B cell (primary cell): ENCODE results near the gene TRPM2. TPM values are rescaled to one million over a fixed set of nuclear protein-coding genes. Genes with fewer than 3 reads are reported as not detected.
A peak's percentile ranks its signal among the peaks of the same experiment; 100 is the strongest.

ENCODE experiments used
- ATAC-seq: fragments of 200-7000 bp; cut with Tn5 transposase; one replicate; pipeline ENCODE4 v1.10.0; 2021; ENCODE audit warnings: low read depth, mild to moderate bottlenecking, moderate number of reproducible peaks, moderate library complexity
- CTCF ChIA-PET: fragments of 350-600 bp; sonication (Branson Sonifier 250); formaldehyde crosslinking; loops from one replicate; lab custom pipeline; 2021; ENCODE audit warnings: antibody characterized with exemption, inconsistent platforms; lab: Charles Lee
- POLR2A ChIA-PET: fragments of 350-600 bp; sonication (Branson Sonifier 250); formaldehyde crosslinking; loops from one replicate; lab custom pipeline; 2021; ENCODE audit warnings: antibody characterized with exemption; lab: Charles Lee
- DNase-seq: peaks from one replicate; pipeline ENCODE4 v3.0.0; 2013
- H2AFZ ChIP-seq: 2 replicates; pipeline ENCODE4 v1.6.1; 2012; ENCODE audit warnings: mild to moderate bottlenecking, low read depth, low read length; ENCODE audit not compliant: insufficient read depth, poor library complexity, severe bottlenecking
- H3K27ac ChIP-seq, 2 donors: 1 replicate in 1 of 2; 2 replicates in 1 of 2; pipeline ENCODE4 v1.5.1; 2012 to 2013; ENCODE audit warnings: low read length in 2 of 2, mild to moderate bottlenecking in 2 of 2, moderate library complexity in 1 of 2
- H3K27me3 ChIP-seq, 4 experiments: fragments of 200-600 bp in 1 of 4; sonication (generic) in 1 of 4; replicated peaks in 1 of 4; 1 replicate in 2 of 4; 2 replicates in 2 of 4; pipeline versions ENCODE4 v1.6.1 to v1.7.0; 2013 to 2016; ENCODE audit warnings: low read length in 3 of 4, mild to moderate bottlenecking in 2 of 4, mixed read lengths in 1 of 4, moderate library complexity in 1 of 4; ENCODE audit not compliant: insufficient read depth in 4 of 4, control insufficient read depth in 3 of 4; ENCODE audit errors: control extremely low read depth in 1 of 4
- H3K36me3 ChIP-seq, 2 experiments: replicated peaks in 1 of 2; 1 replicate in 1 of 2; 2 replicates in 1 of 2; pipeline versions ENCODE4 v1.6.1 to v1.7.1; 2013; ENCODE audit warnings: low read length in 1 of 2; ENCODE audit not compliant: insufficient read depth in 2 of 2, control insufficient read depth in 1 of 2; ENCODE audit errors: control extremely low read depth in 1 of 2, extremely low read depth in 1 of 2
- H3K4me1 ChIP-seq, 2 donors: fragments of 200-600 bp in 1 of 2; sonication (generic) in 1 of 2; 1 replicate in 1 of 2; 2 replicates in 1 of 2; pipeline versions ENCODE4 v1.5.1 to v1.6.1; 2013 to 2017; ENCODE audit warnings: low read length in 2 of 2; ENCODE audit not compliant: control insufficient read depth in 2 of 2, insufficient read depth in 2 of 2
- H3K4me2 ChIP-seq: replicated peaks from 2 replicates; pipeline ENCODE3; 2012; ENCODE audit warnings: mild to moderate bottlenecking, low read depth, low read length; ENCODE audit not compliant: poor library complexity, severe bottlenecking
- H3K4me3 ChIP-seq, 5 experiments: fragments of 200-600 bp in 1 of 5; sonication (generic) in 1 of 5; 1 replicate in 3 of 5; 2 replicates in 2 of 5; pipeline versions ENCODE4 v1.5.1 to v1.7.0; 2011 to 2016; ENCODE audit warnings: low read length in 4 of 5, mild to moderate bottlenecking in 4 of 5, low read depth in 2 of 5, control low read depth in 1 of 5, moderate library complexity in 1 of 5; ENCODE audit not compliant: insufficient read depth in 1 of 5; ENCODE audit errors: control extremely low read depth in 1 of 5, extremely low read depth in 1 of 5
- H3K79me2 ChIP-seq: fragments of 200-600 bp; sonication (generic); one replicate; pipeline ENCODE4 v1.6.0; 2016; ENCODE audit warnings: low read length; ENCODE audit not compliant: control insufficient read depth, insufficient read depth
- H3K9ac ChIP-seq: fragments of 200-600 bp; sonication (generic); 2 replicates; pipeline ENCODE4 v1.6.1; 2017; ENCODE audit warnings: mild to moderate bottlenecking, low read length, moderate library complexity
- H3K9me3 ChIP-seq, 3 donors: one replicate each; pipeline versions ENCODE4 v1.6.1 to v1.7.1; 2013; ENCODE audit warnings: low read length in 2 of 3; ENCODE audit not compliant: control insufficient read depth in 2 of 3, insufficient read depth in 1 of 3; ENCODE audit errors: control extremely low read depth in 1 of 3
- H4K20me1 ChIP-seq: 2 replicates; pipeline ENCODE4 v1.6.0; 2012; ENCODE audit warnings: mild to moderate bottlenecking, low read length; ENCODE audit not compliant: insufficient read depth, control insufficient read depth, poor library complexity, severe bottlenecking
- H3K27ac Mint-ChIP-seq: one replicate; pipeline ENCODE4 v1.8.0; 2021; ENCODE audit warnings: mixed read lengths
- H3K27me3 Mint-ChIP-seq: one replicate; pipeline ENCODE4 v1.8.0; 2021; ENCODE audit warnings: mixed read lengths
- H3K4me1 Mint-ChIP-seq: one replicate; pipeline ENCODE4 v1.8.0; 2021; ENCODE audit warnings: mixed read lengths
- H3K4me3 Mint-ChIP-seq: one replicate; pipeline ENCODE4 v1.8.0; 2021; ENCODE audit warnings: mixed read lengths
- H3K9me3 Mint-ChIP-seq: one replicate; pipeline ENCODE4 v1.8.0; 2022; ENCODE audit warnings: mixed read lengths; ENCODE audit not compliant: insufficient read depth
- EZH2 ChIP-seq: IDR thresholded peaks from 2 replicates; pipeline ENCODE4 v1.6.1; 2012; ENCODE audit warnings: borderline replicate concordance, low read depth, mild to moderate bottlenecking, moderate library complexity, low read length; ENCODE audit not compliant: insufficient read depth, poor library complexity, severe bottlenecking
- WGBS: methylation state at CpG from one replicate; pipeline ENCODE4 v1.1.5; 2013; ENCODE audit warnings: missing lambda C conversion rate; ENCODE audit not compliant: insufficient coverage; 5-methylcytosine and 5-hydroxymethylcytosine counted together
- intact Hi-C: fragments of 100-400 bp; cut with micrococcal nuclease; formaldehyde crosslinking; loops from one replicate; pipeline ENCODE4 v1.10.0; 2022
- polyA plus RNA-seq: library from polyadenylated mRNA; depleted of rRNA; stranded (reverse); fragments of >200 nt; gene quantifications from 2 replicates; pipeline ENCODE4 v1.2.3, GENCODE V29; 2012
- total RNA-seq, 2 donors: library from RNA; stranded (reverse); fragments of 120-200 nt in 1 of 2; gene quantifications; 1 replicate in 1 of 2; 2 replicates in 1 of 2; pipeline versions ENCODE4 v1.2.3 to v1.2.4, GENCODE V29; 2013 to 2022
- TF ChIP-seq, protein P1 (sequence below): fragments of 200-600 bp; IDR thresholded peaks from one replicate; pipeline ENCODE4 v1.8.0; 2022; ENCODE audit warnings: antibody characterized with exemption, mild to moderate bottlenecking

Gene TRPM2
- total and polyA plus RNA-seq, 2 donors (not counting 1 experiment from before 2014, with no cell fraction given) = 1.6 to 8.4 TPM

GRCh38 chr21:44485796-44486195 is 132.4 kb downstream of the TRPM2 start:
- H3K4me2 ChIP-seq = peak overlapping the region; percentile 53
- H4K20me1 ChIP-seq = no peaks in the 10 kb centered on the region
- H3K27me3 ChIP-seq = peaks cover 0 to 11% (median 0%) of the 10 kb centered on the region in 4 experiments
- H3K27ac ChIP-seq = no peak overlapping the region
- H3K9ac ChIP-seq = peak overlapping the region; percentile 47
- DNase-seq = no peak
- H3K79me2 ChIP-seq = no peaks in the 10 kb centered on the region
- H3K4me3 Mint-ChIP-seq = no peak overlapping the region
- H3K4me1 ChIP-seq = no peaks in the 10 kb centered on the region
- 86% methylated on average over 9 of the region's 10 CpGs for WGBS
- H3K9me3 Mint-ChIP-seq = no peaks in the 10 kb centered on the region
- H3K4me3 ChIP-seq = peak overlapping the region in 3 of 5 experiments; percentile 38 to 55 (median 39)
- H2AFZ ChIP-seq = no peak overlapping the region
- no peak overlapping the region for H3K27ac Mint-ChIP-seq
- TF ChIP-seq, protein P1, sequence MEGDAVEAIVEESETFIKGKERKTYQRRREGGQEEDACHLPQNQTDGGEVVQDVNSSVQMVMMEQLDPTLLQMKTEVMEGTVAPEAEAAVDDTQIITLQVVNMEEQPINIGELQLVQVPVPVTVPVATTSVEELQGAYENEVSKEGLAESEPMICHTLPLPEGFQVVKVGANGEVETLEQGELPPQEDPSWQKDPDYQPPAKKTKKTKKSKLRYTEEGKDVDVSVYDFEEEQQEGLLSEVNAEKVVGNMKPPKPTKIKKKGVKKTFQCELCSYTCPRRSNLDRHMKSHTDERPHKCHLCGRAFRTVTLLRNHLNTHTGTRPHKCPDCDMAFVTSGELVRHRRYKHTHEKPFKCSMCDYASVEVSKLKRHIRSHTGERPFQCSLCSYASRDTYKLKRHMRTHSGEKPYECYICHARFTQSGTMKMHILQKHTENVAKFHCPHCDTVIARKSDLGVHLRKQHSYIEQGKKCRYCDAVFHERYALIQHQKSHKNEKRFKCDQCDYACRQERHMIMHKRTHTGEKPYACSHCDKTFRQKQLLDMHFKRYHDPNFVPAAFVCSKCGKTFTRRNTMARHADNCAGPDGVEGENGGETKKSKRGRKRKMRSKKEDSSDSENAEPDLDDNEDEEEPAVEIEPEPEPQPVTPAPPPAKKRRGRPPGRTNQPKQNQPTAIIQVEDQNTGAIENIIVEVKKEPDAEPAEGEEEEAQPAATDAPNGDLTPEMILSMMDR = no peak
- TF ChIP-seq EZH2 = no peak
- no peaks in the 10 kb centered on the region for H3K36me3 ChIP-seq
- POLR2A ChIA-PET = interaction anchor here (0.6 kb wide), 1 partner anchor 124 kb away, joined by 5 read pairs; no protein-coding TSS in a partner anchor
- peaks cover 18% of the 10 kb centered on the region for H3K27me3 Mint-ChIP-seq
- H3K9me3 ChIP-seq = peaks cover 3 to 8% (median 5%) of the 10 kb centered on the region in 3 donors
- ATAC-seq = no peak
- CTCF ChIA-PET = no interaction called here
- H3K4me1 Mint-ChIP-seq = no peaks in the 10 kb centered on the region
- intact Hi-C loops = loop anchor here (10.0 kb wide), 2 partner anchors 131 to 671 kb away; partner anchors contain the start of gene TRPM2

GRCh38 chr21:44486302-44486701 is 132.9 kb downstream of the TRPM2 start:
- H3K4me3 Mint-ChIP-seq = no peak overlapping the region
- WGBS = 80% methylated on average over 4 of the region's 16 CpGs
- Histone ChIP-seq H3K4me1 (no peaks in the 10 kb centered on the region), H3K9me3 (peaks cover 3 to 8% (median 5%) of the 10 kb centered on the region in 3 donors), H3K4me3 (no peak overlapping the region), H2AFZ (no peak overlapping the region), H3K36me3 (no peaks in the 10 kb centered on the region), H3K27me3 (peaks cover 0 to 11% (median 0%) of the 10 kb centered on the region in 4 experiments), H3K4me2 (no peak overlapping the region), H4K20me1 (no peaks in the 10 kb centered on the region), H3K9ac (no peak overlapping the region), H3K27ac (no peak overlapping the region), H3K79me2 (no peaks in the 10 kb centered on the region)
- TF ChIP-seq EZH2 = no peak
- TF ChIP-seq, protein P1 = no peak
- ChIA-PET CTCF (no interaction called here), POLR2A (no interaction called here)
- no peak for ATAC-seq
- no peaks in the 10 kb centered on the region for H3K4me1 Mint-ChIP-seq
- no peaks in the 10 kb centered on the region for H3K9me3 Mint-ChIP-seq
- intact Hi-C loops = loop anchor here (10.0 kb wide), 2 partner anchors 132 to 672 kb away; partner anchors contain the start of gene TRPM2
- H3K27me3 Mint-ChIP-seq = peaks cover 18% of the 10 kb centered on the region
- DNase-seq = no peak
- H3K27ac Mint-ChIP-seq = no peak overlapping the region
